HCT116 (cell line): ENCODE data around the gene ARPC1B. TPM values are rescaled to one million over a fixed set of nuclear protein-coding genes. Genes with fewer than 3 reads are reported as not detected.

ENCODE experiments used
- ATAC-seq: fragments of 200-7000 bp; cut with Tn5 transposase; 2 replicates; pipeline ENCODE4 v1.9.1; 2020; ENCODE audit warnings: mild to moderate bottlenecking, moderate library complexity
- BruUV-seq: library from RNA; stranded (reverse); fragments of 400-500 nt; replicated peaks from 2 replicates; lab custom pipeline; 2021; lab: Mats Ljungman, UMichigan
- CTCF ChIA-PET: fragments of 300-600 bp; sonication (Branson Sonifier 250); formaldehyde crosslinking; loops from one replicate; lab custom pipeline; 2021; ENCODE audit warnings: antibody characterized with exemption; lab: Charles Lee
- POLR2A ChIA-PET: fragments of 300-600, 350-600 bp; sonication (Branson Sonifier 250); formaldehyde crosslinking; loops from one replicate; lab custom pipeline; 2021; ENCODE audit warnings: antibody characterized with exemption; lab: Charles Lee
- RAD21 ChIA-PET, 2 experiments: fragments of 300-600 bp; sonication (Branson Sonifier 250); formaldehyde crosslinking; loops; one replicate each; lab custom pipeline; 2023; ENCODE audit warnings: low total read pairs in 2 of 2; ENCODE audit not compliant: uncharacterized antibody in 2 of 2, unreplicated experiment in 2 of 2, low non-redundant PET in 1 of 2; lab: Charles Lee
- DNase-seq: peaks from one replicate; pipeline ENCODE4 v3.0.0-alpha.2; 2010; ENCODE audit warnings: low read depth, low spot score
- H2AFZ ChIP-seq: fragments of 200-600 bp; shearing (Covaris generic), sonication (generic); 2 replicates; pipeline ENCODE4 v1.6.1; 2017; ENCODE audit warnings: low read depth, mixed run types, mixed read lengths, antibody characterized with exemption, low read length; ENCODE audit not compliant: poor library complexity, severe bottlenecking
- H3K27ac ChIP-seq: 2 replicates; pipeline ENCODE4 v1.5.1; 2012; ENCODE audit warnings: low read depth, low read length
- H3K27me3 ChIP-seq: fragments of 200-600 bp; sonication (generic); 2 replicates; pipeline ENCODE4 v1.6.1; 2016; ENCODE audit warnings: mixed run types, low read length, mixed read lengths; ENCODE audit not compliant: insufficient read depth
- H3K36me3 ChIP-seq, 2 experiments: fragments of 200-500 bp in 1 of 2; fragments of 200-600 bp in 1 of 2; sonication (Bioruptor generic) in 1 of 2; sonication (generic) in 1 of 2; 2 replicates each; pipeline versions ENCODE4 v1.5.1 to v1.6.1; 2014 to 2016; ENCODE audit warnings: low read length in 2 of 2, inconsistent platforms in 1 of 2, mixed read lengths in 1 of 2, mixed run types in 1 of 2; ENCODE audit not compliant: insufficient read depth in 2 of 2, control insufficient read depth in 1 of 2
- H3K4me1 ChIP-seq, 2 experiments: fragments of 200-600 bp in 1 of 2; sonication (generic) in 1 of 2; 2 replicates each; pipeline versions ENCODE4 v1.5.1 to v1.6.1; 2012 to 2017; ENCODE audit warnings: low read length in 2 of 2, inconsistent platforms in 1 of 2, mild to moderate bottlenecking in 1 of 2, mixed read lengths in 1 of 2, mixed run types in 1 of 2, moderate library complexity in 1 of 2; ENCODE audit not compliant: insufficient read depth in 2 of 2, control insufficient read depth in 1 of 2
- H3K4me2 ChIP-seq: fragments of 200-600 bp; sonication (generic); 2 replicates; pipeline ENCODE4 v1.6.1; 2017; ENCODE audit warnings: mixed run types, low read length, mixed read lengths
- H3K4me3 ChIP-seq, 2 experiments: fragments of 200-600 bp in 1 of 2; sonication (generic) in 1 of 2; replicated peaks in 1 of 2; 2 replicates each; pipeline ENCODE4 v1.5.1; 2011 to 2016; ENCODE audit warnings: low read length in 2 of 2, control low read depth in 1 of 2, low read depth in 1 of 2, mild to moderate bottlenecking in 1 of 2, mixed read lengths in 1 of 2, mixed run types in 1 of 2
- H3K79me2 ChIP-seq: fragments of 200-600 bp; sonication (generic); 2 replicates; pipeline ENCODE4 v1.6.1; 2017; ENCODE audit warnings: mild to moderate bottlenecking, mixed run types, low read length, moderate library complexity, mixed read lengths; ENCODE audit not compliant: insufficient read depth
- H3K9ac ChIP-seq: fragments of 200-600 bp; sonication (generic); 2 replicates; pipeline ENCODE4 v1.6.1; 2016; ENCODE audit warnings: low read length, mixed read lengths
- H3K9me2 ChIP-seq: fragments of 200-600 bp; sonication (generic), shearing (Covaris generic); 2 replicates; pipeline ENCODE4 v1.6.1; 2017; ENCODE audit warnings: mixed run types, mild to moderate bottlenecking, moderate library complexity; ENCODE audit not compliant: insufficient read depth
- H3K9me3 ChIP-seq, 2 experiments: fragments of 200-500 bp in 1 of 2; fragments of 200-600 bp in 1 of 2; sonication (Bioruptor generic) in 1 of 2; sonication (generic) in 1 of 2; 2 replicates each; pipeline ENCODE4 v1.6.1; 2014 to 2017; ENCODE audit warnings: low read length in 2 of 2, mixed read lengths in 2 of 2, inconsistent platforms in 1 of 2, low read depth in 1 of 2, mild to moderate bottlenecking in 1 of 2, mixed run types in 1 of 2, moderate library complexity in 1 of 2; ENCODE audit not compliant: control insufficient read depth in 1 of 2, insufficient read depth in 1 of 2
- H4K20me1 ChIP-seq: fragments of 200-600 bp; sonication (generic), shearing (Covaris generic); 2 replicates; pipeline ENCODE4 v1.6.1; 2017; ENCODE audit warnings: mixed run types, mild to moderate bottlenecking, moderate library complexity; ENCODE audit not compliant: insufficient read depth
- ATF3 ChIP-seq: IDR thresholded peaks from 2 replicates; pipeline ENCODE4 v1.6.1; 2012
- EGR1 ChIP-seq: IDR thresholded peaks from 2 replicates; pipeline ENCODE4 v1.6.1; 2012; ENCODE audit warnings: low read depth
- ELF1 ChIP-seq: IDR thresholded peaks from 2 replicates; pipeline ENCODE4 v1.6.1; 2012; ENCODE audit warnings: low read depth, borderline replicate concordance
- EZH2 ChIP-seq: fragments of 200-600 bp; sonication (generic); IDR thresholded peaks from 2 replicates; pipeline ENCODE4 v1.6.1; 2017; ENCODE audit warnings: antibody characterized with exemption, mixed run types
- EZH2phosphoT487 ChIP-seq: fragments of 200-600 bp; IDR thresholded peaks from 2 replicates; pipeline ENCODE4 v1.6.1; 2018; ENCODE audit warnings: antibody characterized with exemption, borderline replicate concordance
- FOSL1 ChIP-seq: IDR thresholded peaks from 2 replicates; pipeline ENCODE4 v1.6.1; 2012; ENCODE audit warnings: low read depth
- JUND ChIP-seq: IDR thresholded peaks from 2 replicates; pipeline ENCODE4 v1.6.1; 2012
- MAX ChIP-seq: IDR thresholded peaks from 2 replicates; pipeline ENCODE4 v1.6.1; 2012
- POLR2A ChIP-seq: IDR thresholded peaks from 2 replicates; pipeline ENCODE4 v1.7.0; 2011; ENCODE audit warnings: borderline replicate concordance; ENCODE audit not compliant: insufficient read depth, insufficient read length; ENCODE audit errors: extremely low read depth
- RAD21 ChIP-seq: IDR thresholded peaks from 2 replicates; pipeline ENCODE4 v1.6.1; 2012; ENCODE audit warnings: low read depth, mild to moderate bottlenecking
- REST ChIP-seq: IDR thresholded peaks from 2 replicates; pipeline ENCODE4 v1.6.1; 2012; ENCODE audit warnings: low read depth
- SIN3A ChIP-seq: IDR thresholded peaks from 2 replicates; pipeline ENCODE4 v1.6.1; 2012; ENCODE audit warnings: low read depth
- SP1 ChIP-seq: IDR thresholded peaks from 2 replicates; pipeline ENCODE4 v1.6.1; 2012; ENCODE audit warnings: low read depth
- SRF ChIP-seq: IDR thresholded peaks from 2 replicates; pipeline ENCODE4 v1.6.1; 2012; ENCODE audit warnings: low read depth
- TCF7L2 ChIP-seq: IDR thresholded peaks from 2 replicates; pipeline ENCODE4 v1.7.0; 2011; ENCODE audit warnings: borderline replicate concordance, inconsistent platforms; ENCODE audit not compliant: insufficient read depth, insufficient read length; ENCODE audit errors: extremely low read depth
- YY1 ChIP-seq: IDR thresholded peaks from 2 replicates; pipeline ENCODE4 v1.6.1; 2011; ENCODE audit warnings: low read length, low read depth, moderate library complexity, mild to moderate bottlenecking; ENCODE audit not compliant: insufficient replicate concordance; ENCODE audit errors: extremely low read depth
- ZFX ChIP-seq: fragments of 450-650 bp; IDR thresholded peaks from 2 replicates; pipeline ENCODE4 v1.6.1; 2017
- ZNF274 ChIP-seq: fragments of 200-500 bp; sonication (Bioruptor generic); IDR thresholded peaks from 2 replicates; pipeline ENCODE4 v1.6.1; 2014; ENCODE audit warnings: mild to moderate bottlenecking, low read depth, low read length, inconsistent platforms
- intact Hi-C: fragments of 100-400 bp; cut with micrococcal nuclease; formaldehyde crosslinking; loops from 2 replicates; pipeline ENCODE4 v1.10.0; 2022
- total RNA-seq: library from RNA; stranded (reverse); gene quantifications from one replicate; pipeline ENCODE4 v1.2.1, GENCODE V29; 2021; ENCODE audit not compliant: unreplicated experiment
- TF ChIP-seq, protein P1 (sequence below): IDR thresholded peaks from 2 replicates; pipeline ENCODE4 v1.6.1; 2011; ENCODE audit warnings: mild to moderate bottlenecking, low read length, moderate library complexity; ENCODE audit not compliant: insufficient replicate concordance; ENCODE audit errors: extremely low read depth
- TF ChIP-seq, protein P2 (sequence below), 3 experiments: fragments of 200-600 bp in 1 of 3; sonication (generic) in 1 of 3; IDR thresholded peaks in 2 of 3; conservative IDR thresholded peaks in 1 of 3; 2 replicates each; pipeline ENCODE4 v1.5.1; 2012 to 2017; ENCODE audit warnings: low read depth in 2 of 3, low read length in 2 of 3, antibody characterized with exemption in 1 of 3, borderline replicate concordance in 1 of 3, control low read depth in 1 of 3, mild to moderate bottlenecking in 1 of 3, mixed read lengths in 1 of 3, mixed run types in 1 of 3, moderate library complexity in 1 of 3; ENCODE audit not compliant: insufficient read depth in 1 of 3

Gene ARPC1B
- total RNA-seq, 1 experiment from 2014 or later: 192 TPM

DNA sequence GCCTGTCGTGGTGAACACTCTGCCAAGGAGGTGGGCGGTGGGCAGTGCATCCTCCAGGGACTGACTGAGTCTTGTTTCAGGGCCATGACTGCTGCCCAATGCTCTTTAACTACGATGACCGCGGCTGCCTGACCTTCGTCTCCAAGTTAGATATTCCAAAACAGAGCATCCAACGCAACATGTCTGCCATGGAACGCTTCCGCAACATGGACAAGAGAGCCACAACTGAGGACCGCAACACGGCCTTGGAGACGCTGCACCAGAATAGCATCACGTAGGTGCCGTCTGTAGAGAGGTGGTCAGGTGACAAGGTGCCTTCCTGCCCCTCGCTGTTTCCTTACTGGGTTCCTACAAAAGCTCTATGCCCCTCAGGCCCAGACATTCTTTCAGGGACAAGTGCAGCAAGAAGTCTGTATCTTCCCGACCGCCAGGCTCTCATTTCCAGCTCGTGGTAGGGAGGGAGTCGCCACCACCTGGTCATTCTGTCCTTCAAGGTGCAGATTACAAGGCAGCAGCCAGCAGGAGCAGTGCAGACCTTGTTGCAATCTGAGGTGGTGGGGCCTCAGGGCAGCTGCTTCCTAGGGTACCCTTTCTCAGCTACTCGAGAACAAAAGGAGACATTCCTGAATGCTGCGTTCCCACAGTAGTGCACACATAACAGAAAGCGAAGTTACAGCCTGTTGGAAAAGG lies 14.9 kb upstream of the ARPC1B start:
- ChIA-PET POLR2A (no interaction called here), CTCF (no interaction called here), RAD21 (no interaction called here)
- Histone ChIP-seq H2AFZ (no peak overlapping the region), H3K9me2 (no peaks in the 10 kb centered on the region), H4K20me1 (no peaks in the 10 kb centered on the region), H3K4me2 (no peak overlapping the region), H3K27me3 (no peaks in the 10 kb centered on the region), H3K36me3 (peaks cover 23 to 35% of the 10 kb centered on the region in 2 experiments; a peak in 3 of 4 replicates), H3K27ac (no peak overlapping the region), H3K4me1 (no peaks in the 10 kb centered on the region), H3K9ac (no peak overlapping the region), H3K9me3 (no peaks in the 10 kb centered on the region), H3K79me2 (no peaks in the 10 kb centered on the region), H3K4me3 (no peak overlapping the region)
- ATAC-seq: no peak
- TF ChIP-seq EZH2: no peak
- no peak for TF ChIP-seq TCF7L2
- TF ChIP-seq ELF1: no peak
- no peak for TF ChIP-seq ZNF274
- no peak for TF ChIP-seq RAD21
- TF ChIP-seq SP1: no peak
- no peak for TF ChIP-seq EGR1
- no peak for TF ChIP-seq ZFX
- TF ChIP-seq, protein P1, sequence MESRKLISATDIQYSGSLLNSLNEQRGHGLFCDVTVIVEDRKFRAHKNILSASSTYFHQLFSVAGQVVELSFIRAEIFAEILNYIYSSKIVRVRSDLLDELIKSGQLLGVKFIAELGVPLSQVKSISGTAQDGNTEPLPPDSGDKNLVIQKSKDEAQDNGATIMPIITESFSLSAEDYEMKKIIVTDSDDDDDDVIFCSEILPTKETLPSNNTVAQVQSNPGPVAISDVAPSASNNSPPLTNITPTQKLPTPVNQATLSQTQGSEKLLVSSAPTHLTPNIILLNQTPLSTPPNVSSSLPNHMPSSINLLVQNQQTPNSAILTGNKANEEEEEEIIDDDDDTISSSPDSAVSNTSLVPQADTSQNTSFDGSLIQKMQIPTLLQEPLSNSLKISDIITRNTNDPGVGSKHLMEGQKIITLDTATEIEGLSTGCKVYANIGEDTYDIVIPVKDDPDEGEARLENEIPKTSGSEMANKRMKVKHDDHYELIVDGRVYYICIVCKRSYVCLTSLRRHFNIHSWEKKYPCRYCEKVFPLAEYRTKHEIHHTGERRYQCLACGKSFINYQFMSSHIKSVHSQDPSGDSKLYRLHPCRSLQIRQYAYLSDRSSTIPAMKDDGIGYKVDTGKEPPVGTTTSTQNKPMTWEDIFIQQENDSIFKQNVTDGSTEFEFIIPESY: no peak
- no peak for TF ChIP-seq SIN3A
- TF ChIP-seq SRF: no peak
- no peak for TF ChIP-seq EZH2phosphoT487
- TF ChIP-seq YY1: no peak
- no peak for TF ChIP-seq ATF3
- TF ChIP-seq MAX: no peak
- TF ChIP-seq FOSL1: no peak
- no peak for TF ChIP-seq POLR2A
- no peak for TF ChIP-seq REST
- TF ChIP-seq JUND: no peak
- TF ChIP-seq, protein P2, sequence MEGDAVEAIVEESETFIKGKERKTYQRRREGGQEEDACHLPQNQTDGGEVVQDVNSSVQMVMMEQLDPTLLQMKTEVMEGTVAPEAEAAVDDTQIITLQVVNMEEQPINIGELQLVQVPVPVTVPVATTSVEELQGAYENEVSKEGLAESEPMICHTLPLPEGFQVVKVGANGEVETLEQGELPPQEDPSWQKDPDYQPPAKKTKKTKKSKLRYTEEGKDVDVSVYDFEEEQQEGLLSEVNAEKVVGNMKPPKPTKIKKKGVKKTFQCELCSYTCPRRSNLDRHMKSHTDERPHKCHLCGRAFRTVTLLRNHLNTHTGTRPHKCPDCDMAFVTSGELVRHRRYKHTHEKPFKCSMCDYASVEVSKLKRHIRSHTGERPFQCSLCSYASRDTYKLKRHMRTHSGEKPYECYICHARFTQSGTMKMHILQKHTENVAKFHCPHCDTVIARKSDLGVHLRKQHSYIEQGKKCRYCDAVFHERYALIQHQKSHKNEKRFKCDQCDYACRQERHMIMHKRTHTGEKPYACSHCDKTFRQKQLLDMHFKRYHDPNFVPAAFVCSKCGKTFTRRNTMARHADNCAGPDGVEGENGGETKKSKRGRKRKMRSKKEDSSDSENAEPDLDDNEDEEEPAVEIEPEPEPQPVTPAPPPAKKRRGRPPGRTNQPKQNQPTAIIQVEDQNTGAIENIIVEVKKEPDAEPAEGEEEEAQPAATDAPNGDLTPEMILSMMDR (IDR thresholded peaks at IDR 0.05 in 2 of 3, conservative IDR thresholded peaks at IDR 0.05 in 1 of 3; ENCODE audit: borderline replicate concordance in 1 of 3, insufficient read depth in 1 of 3, low read depth in 2 of 3, low read length in 2 of 3): no peak
- no TSS peak for BruUV-seq
- intact Hi-C loops: no loop called here
- DNase-seq: no peak
